CD14-positive monocyte (primary cell): ENCODE measurements around the gene PEX10. TPM values are rescaled to one million over a fixed set of nuclear protein-coding genes. Genes with fewer than 3 reads are reported as not detected.

Experiments
- DNase-seq, 3 donors: peaks; one replicate each; pipeline ENCODE4 v3.0.0-alpha.2; 2011 to 2022
- H2AFZ ChIP-seq: 2 replicates; pipeline ENCODE4 v1.6.0; 2012; ENCODE audit warnings: mild to moderate bottlenecking, low read depth, low read length, inconsistent platforms; ENCODE audit not compliant: insufficient read depth, poor library complexity, severe bottlenecking
- H3K27ac ChIP-seq, 2 donors: 1 replicate in 1 of 2; 2 replicates in 1 of 2; pipeline ENCODE4 v1.5.1; 2012 to 2013; ENCODE audit warnings: low read length in 2 of 2, control low read depth in 1 of 2, inconsistent platforms in 1 of 2, low read depth in 1 of 2, mild to moderate bottlenecking in 1 of 2
- H3K27me3 ChIP-seq, 2 donors: one replicate each; pipeline versions ENCODE4 v1.6.0 to v1.6.1; 2011 to 2013; ENCODE audit warnings: low read length in 2 of 2; ENCODE audit not compliant: control insufficient read depth in 2 of 2, insufficient read depth in 2 of 2
- H3K36me3 ChIP-seq, 2 donors: replicated peaks in 1 of 2; 1 replicate in 1 of 2; 2 replicates in 1 of 2; pipeline versions ENCODE4 v1.5.1 to v1.6.1; 2012 to 2013; ENCODE audit warnings: low read length in 2 of 2, control low read depth in 1 of 2, inconsistent platforms in 1 of 2, mild to moderate bottlenecking in 1 of 2; ENCODE audit not compliant: insufficient read depth in 2 of 2, control insufficient read depth in 1 of 2
- H3K4me1 ChIP-seq, 2 donors: 1 replicate in 1 of 2; 2 replicates in 1 of 2; pipeline versions ENCODE4 v1.5.1 to v1.6.1; 2012 to 2013; ENCODE audit warnings: low read length in 2 of 2, control low read depth in 1 of 2, inconsistent platforms in 1 of 2, mild to moderate bottlenecking in 1 of 2, moderate library complexity in 1 of 2; ENCODE audit not compliant: insufficient read depth in 2 of 2, control insufficient read depth in 1 of 2
- H3K4me2 ChIP-seq: replicated peaks from 2 replicates; pipeline ENCODE3; 2012; ENCODE audit warnings: low read length, moderate library complexity, mild to moderate bottlenecking; ENCODE audit not compliant: poor library complexity, severe bottlenecking; ENCODE audit errors: extremely low read depth
- H3K4me3 ChIP-seq, 3 experiments: fragments of 200-600 bp in 1 of 3; sonication (generic) in 1 of 3; replicated peaks in 1 of 3; 1 replicate in 2 of 3; 2 replicates in 1 of 3; pipeline ENCODE4 v1.5.1; 2011 to 2013; ENCODE audit warnings: low read length in 3 of 3, mild to moderate bottlenecking in 3 of 3, control low read depth in 2 of 3, low read depth in 2 of 3, inconsistent platforms in 1 of 3, moderate library complexity in 1 of 3
- H3K79me2 ChIP-seq: 2 replicates; pipeline ENCODE4 v1.6.0; 2012; ENCODE audit warnings: mild to moderate bottlenecking, control low read depth, inconsistent platforms, low read length, moderate library complexity; ENCODE audit not compliant: insufficient read depth
- H3K9ac ChIP-seq: 2 replicates; pipeline ENCODE4 v1.6.0; 2017; ENCODE audit warnings: low read length, mild to moderate bottlenecking; ENCODE audit not compliant: insufficient read depth, poor library complexity, severe bottlenecking
- H3K9me3 ChIP-seq, 2 donors: replicated peaks in 1 of 2; 1 replicate in 1 of 2; 2 replicates in 1 of 2; pipeline versions ENCODE4 v1.5.1 to v1.6.1; 2012 to 2013; ENCODE audit warnings: low read length in 2 of 2, control low read depth in 1 of 2; ENCODE audit not compliant: control insufficient read depth in 1 of 2, insufficient read depth in 1 of 2
- H4K20me1 ChIP-seq: 2 replicates; pipeline ENCODE4 v1.6.0; 2012; ENCODE audit warnings: mild to moderate bottlenecking, low read length, control low read depth, moderate library complexity; ENCODE audit not compliant: insufficient read depth
- H3K27ac Mint-ChIP-seq, 7 donors: one replicate each; pipeline ENCODE4 v1.8.0; 2020; ENCODE audit warnings: mild to moderate bottlenecking in 7 of 7, mixed read lengths in 7 of 7, moderate library complexity in 6 of 7, inconsistent platforms in 2 of 7
- H3K27me3 Mint-ChIP-seq, 3 donors: one replicate each; pipeline ENCODE4 v1.8.0; 2021 to 2022; ENCODE audit warnings: low read depth in 3 of 3, mild to moderate bottlenecking in 3 of 3, mixed read lengths in 3 of 3, moderate library complexity in 3 of 3, inconsistent platforms in 1 of 3
- H3K36me3 Mint-ChIP-seq, 2 donors: one replicate each; pipeline ENCODE4 v1.8.0; 2020; ENCODE audit warnings: mixed read lengths in 2 of 2, inconsistent platforms in 1 of 2, mild to moderate bottlenecking in 1 of 2
- H3K4me1 Mint-ChIP-seq: one replicate; pipeline ENCODE4 v1.8.0; 2020; ENCODE audit warnings: mild to moderate bottlenecking, mixed read lengths
- H3K4me3 Mint-ChIP-seq, 2 donors: one replicate each; pipeline ENCODE4 v1.8.0; 2020; ENCODE audit warnings: mild to moderate bottlenecking in 2 of 2, mixed read lengths in 2 of 2, moderate library complexity in 1 of 2
- H3K9me3 Mint-ChIP-seq, 7 donors: one replicate each; pipeline ENCODE4 v1.8.0; 2020 to 2022; ENCODE audit warnings: mixed read lengths in 7 of 7, mild to moderate bottlenecking in 6 of 7, moderate library complexity in 6 of 7, inconsistent platforms in 2 of 7
- WGBS: methylation state at CpG from one replicate; pipeline ENCODE4 v1.1.5; 2013; ENCODE audit warnings: missing lambda C conversion rate; ENCODE audit not compliant: insufficient coverage; 5-methylcytosine and 5-hydroxymethylcytosine counted together
- intact Hi-C, 2 donors: fragments of 100-400 bp; cut with micrococcal nuclease; formaldehyde crosslinking; loops; one replicate each; pipeline versions ENCODE4 v1.15.0 to v1.15.1; 2023
- polyA plus RNA-seq, 3 donors: library from polyadenylated mRNA; depleted of rRNA in 1 of 3; unstranded in 2 of 3; stranded (reverse) in 1 of 3; fragments of 300-500 nt in 2 of 3; fragments of >200 nt in 1 of 3; fragmentation: Illumina TruSeq in 2 of 3; gene quantifications; 1 replicate in 2 of 3; 2 replicates in 1 of 3; pipeline ENCODE4 v1.2.3, GENCODE V29; 2012 to 2021
- TF ChIP-seq, protein P1 (sequence below): fragments of 200-600 bp; IDR thresholded peaks from one replicate; pipeline ENCODE4 v1.8.0; 2022; ENCODE audit warnings: antibody characterized with exemption, mild to moderate bottlenecking

The PEX10 gene
- polyA plus RNA-seq, 3 donors = 7.0 to 10.5 (median 8.2) TPM

DNA sequence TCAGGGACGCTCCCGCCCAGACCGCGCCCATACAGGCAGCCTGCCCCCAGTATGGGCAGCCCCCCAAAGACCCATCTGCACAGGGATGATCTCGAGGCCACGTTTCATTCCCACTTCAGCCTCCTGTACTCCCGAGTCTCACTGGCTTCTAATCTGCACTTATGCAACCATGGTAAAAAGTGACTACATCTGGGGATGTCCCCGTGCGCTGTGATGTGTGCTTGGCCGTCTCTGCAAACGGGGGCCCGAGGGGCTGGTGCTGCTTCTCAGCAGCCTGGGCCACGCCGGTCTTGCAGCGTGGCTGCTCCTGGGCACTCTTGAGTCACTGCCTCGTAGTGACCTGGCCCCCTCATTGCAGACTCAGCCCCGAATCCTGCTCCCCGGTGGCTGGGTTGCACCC lies 46.3 kb upstream of the PEX10 start:
- peaks cover 1 to 6% (median 4%) of the 10 kb centered on the region in 3 donors for H3K27me3 Mint-ChIP-seq
- Histone ChIP-seq H2AFZ (no peak overlapping the region), H3K27ac (no peak overlapping the region), H3K9ac (no peak overlapping the region), H3K4me2 (no peak overlapping the region), H3K36me3 (no peaks in the 10 kb centered on the region), H4K20me1 (no peaks in the 10 kb centered on the region), H3K79me2 (no peaks in the 10 kb centered on the region), H3K4me1 (no peaks in the 10 kb centered on the region), H3K27me3 (no peaks in the 10 kb centered on the region), H3K9me3 (no peaks in the 10 kb centered on the region), H3K4me3 (no peak overlapping the region)
- H3K36me3 Mint-ChIP-seq = no peaks in the 10 kb centered on the region
- TF ChIP-seq, protein P1, sequence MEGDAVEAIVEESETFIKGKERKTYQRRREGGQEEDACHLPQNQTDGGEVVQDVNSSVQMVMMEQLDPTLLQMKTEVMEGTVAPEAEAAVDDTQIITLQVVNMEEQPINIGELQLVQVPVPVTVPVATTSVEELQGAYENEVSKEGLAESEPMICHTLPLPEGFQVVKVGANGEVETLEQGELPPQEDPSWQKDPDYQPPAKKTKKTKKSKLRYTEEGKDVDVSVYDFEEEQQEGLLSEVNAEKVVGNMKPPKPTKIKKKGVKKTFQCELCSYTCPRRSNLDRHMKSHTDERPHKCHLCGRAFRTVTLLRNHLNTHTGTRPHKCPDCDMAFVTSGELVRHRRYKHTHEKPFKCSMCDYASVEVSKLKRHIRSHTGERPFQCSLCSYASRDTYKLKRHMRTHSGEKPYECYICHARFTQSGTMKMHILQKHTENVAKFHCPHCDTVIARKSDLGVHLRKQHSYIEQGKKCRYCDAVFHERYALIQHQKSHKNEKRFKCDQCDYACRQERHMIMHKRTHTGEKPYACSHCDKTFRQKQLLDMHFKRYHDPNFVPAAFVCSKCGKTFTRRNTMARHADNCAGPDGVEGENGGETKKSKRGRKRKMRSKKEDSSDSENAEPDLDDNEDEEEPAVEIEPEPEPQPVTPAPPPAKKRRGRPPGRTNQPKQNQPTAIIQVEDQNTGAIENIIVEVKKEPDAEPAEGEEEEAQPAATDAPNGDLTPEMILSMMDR = no peak
- DNase-seq = no peak
- no peak overlapping the region for H3K4me3 Mint-ChIP-seq
- H3K4me1 Mint-ChIP-seq = no peaks in the 10 kb centered on the region
- no peak overlapping the region for H3K27ac Mint-ChIP-seq
- peaks cover 0 to 1% (median 0%) of the 10 kb centered on the region in 7 donors for H3K9me3 Mint-ChIP-seq
- WGBS = 92% methylated on average over 18 of the region's 18 CpGs
- intact Hi-C loops = no loop called here

DNA sequence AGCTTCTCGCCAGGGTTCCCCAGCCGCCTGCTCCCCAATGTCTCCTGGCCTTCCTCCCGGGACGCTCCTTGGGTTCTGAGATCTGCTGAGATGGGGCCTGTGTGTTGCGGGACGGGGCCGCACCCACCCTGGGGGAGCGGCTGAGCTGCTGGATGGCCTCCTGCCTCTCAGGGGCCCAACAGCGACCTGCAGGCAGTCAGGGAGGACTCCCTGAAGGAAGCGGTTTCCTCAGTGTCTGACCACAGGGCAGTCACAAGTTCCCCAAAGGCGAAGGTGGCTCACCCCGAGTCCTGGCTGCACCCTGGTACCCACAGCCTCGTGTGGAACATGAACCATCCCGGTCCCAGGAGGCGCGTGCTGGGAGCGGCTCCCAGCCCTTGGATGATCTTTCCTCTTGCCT lies 45.1 kb upstream of the PEX10 start:
- WGBS = 86% methylated on average over 16 of the region's 17 CpGs
- Histone ChIP-seq H3K4me3 (no peak overlapping the region), H3K36me3 (no peaks in the 10 kb centered on the region), H2AFZ (no peak overlapping the region), H3K27ac (no peak overlapping the region), H3K9me3 (no peaks in the 10 kb centered on the region), H3K4me1 (no peaks in the 10 kb centered on the region), H3K4me2 (no peak overlapping the region), H3K79me2 (no peaks in the 10 kb centered on the region), H3K9ac (no peak overlapping the region), H3K27me3 (no peaks in the 10 kb centered on the region), H4K20me1 (no peaks in the 10 kb centered on the region)
- Mint-ChIP-seq H3K27ac (no peak overlapping the region), H3K36me3 (no peaks in the 10 kb centered on the region), H3K27me3 (peaks cover 0 to 2% (median 2%) of the 10 kb centered on the region in 3 donors), H3K4me1 (no peaks in the 10 kb centered on the region), H3K9me3 (peaks cover 0 to 1% (median 0%) of the 10 kb centered on the region in 7 donors), H3K4me3 (no peak overlapping the region)
- TF ChIP-seq, protein P1 = no peak
- DNase-seq = no peak
- intact Hi-C loops = no loop called here
